ENCODE measurements around the gene NDST1.

- TF ChIP-seq CTCF (IDR thresholded peaks at IDR 0.05) (no peak), POLR2A (IDR thresholded peaks at IDR 0.05) (no peak)
These were observed 2.1 kb downstream of the NDST1 start for GRCh38 chr5:150509992-150510391.
